B cell (primary cell): ENCODE results near the gene IL1RL2. TPM values are rescaled to one million over a fixed set of nuclear protein-coding genes. Genes with fewer than 3 reads are reported as not detected.

ENCODE experiments used
- ATAC-seq: fragments of 200-7000 bp; cut with Tn5 transposase; one replicate; pipeline ENCODE4 v1.10.0; 2021; ENCODE audit warnings: low read depth, mild to moderate bottlenecking, moderate number of reproducible peaks, moderate library complexity
- CTCF ChIA-PET: fragments of 350-600 bp; sonication (Branson Sonifier 250); formaldehyde crosslinking; loops from one replicate; lab custom pipeline; 2021; ENCODE audit warnings: antibody characterized with exemption, inconsistent platforms; lab: Charles Lee
- POLR2A ChIA-PET: fragments of 350-600 bp; sonication (Branson Sonifier 250); formaldehyde crosslinking; loops from one replicate; lab custom pipeline; 2021; ENCODE audit warnings: antibody characterized with exemption; lab: Charles Lee
- DNase-seq: peaks from one replicate; pipeline ENCODE4 v3.0.0; 2013
- H2AFZ ChIP-seq: 2 replicates; pipeline ENCODE4 v1.6.1; 2012; ENCODE audit warnings: mild to moderate bottlenecking, low read depth, low read length; ENCODE audit not compliant: insufficient read depth, poor library complexity, severe bottlenecking
- H3K27ac ChIP-seq, 2 donors: 1 replicate in 1 of 2; 2 replicates in 1 of 2; pipeline ENCODE4 v1.5.1; 2012 to 2013; ENCODE audit warnings: low read length in 2 of 2, mild to moderate bottlenecking in 2 of 2, moderate library complexity in 1 of 2
- H3K27me3 ChIP-seq, 4 experiments: fragments of 200-600 bp in 1 of 4; sonication (generic) in 1 of 4; replicated peaks in 1 of 4; 1 replicate in 2 of 4; 2 replicates in 2 of 4; pipeline versions ENCODE4 v1.6.1 to v1.7.0; 2013 to 2016; ENCODE audit warnings: low read length in 3 of 4, mild to moderate bottlenecking in 2 of 4, mixed read lengths in 1 of 4, moderate library complexity in 1 of 4; ENCODE audit not compliant: insufficient read depth in 4 of 4, control insufficient read depth in 3 of 4; ENCODE audit errors: control extremely low read depth in 1 of 4
- H3K36me3 ChIP-seq, 2 experiments: replicated peaks in 1 of 2; 1 replicate in 1 of 2; 2 replicates in 1 of 2; pipeline versions ENCODE4 v1.6.1 to v1.7.1; 2013; ENCODE audit warnings: low read length in 1 of 2; ENCODE audit not compliant: insufficient read depth in 2 of 2, control insufficient read depth in 1 of 2; ENCODE audit errors: control extremely low read depth in 1 of 2, extremely low read depth in 1 of 2
- H3K4me1 ChIP-seq, 2 donors: fragments of 200-600 bp in 1 of 2; sonication (generic) in 1 of 2; 1 replicate in 1 of 2; 2 replicates in 1 of 2; pipeline versions ENCODE4 v1.5.1 to v1.6.1; 2013 to 2017; ENCODE audit warnings: low read length in 2 of 2; ENCODE audit not compliant: control insufficient read depth in 2 of 2, insufficient read depth in 2 of 2
- H3K4me2 ChIP-seq: replicated peaks from 2 replicates; pipeline ENCODE3; 2012; ENCODE audit warnings: mild to moderate bottlenecking, low read depth, low read length; ENCODE audit not compliant: poor library complexity, severe bottlenecking
- H3K4me3 ChIP-seq, 5 experiments: fragments of 200-600 bp in 1 of 5; sonication (generic) in 1 of 5; 1 replicate in 3 of 5; 2 replicates in 2 of 5; pipeline versions ENCODE4 v1.5.1 to v1.7.0; 2011 to 2016; ENCODE audit warnings: low read length in 4 of 5, mild to moderate bottlenecking in 4 of 5, low read depth in 2 of 5, control low read depth in 1 of 5, moderate library complexity in 1 of 5; ENCODE audit not compliant: insufficient read depth in 1 of 5; ENCODE audit errors: control extremely low read depth in 1 of 5, extremely low read depth in 1 of 5
- H3K79me2 ChIP-seq: fragments of 200-600 bp; sonication (generic); one replicate; pipeline ENCODE4 v1.6.0; 2016; ENCODE audit warnings: low read length; ENCODE audit not compliant: control insufficient read depth, insufficient read depth
- H3K9ac ChIP-seq: fragments of 200-600 bp; sonication (generic); 2 replicates; pipeline ENCODE4 v1.6.1; 2017; ENCODE audit warnings: mild to moderate bottlenecking, low read length, moderate library complexity
- H3K9me3 ChIP-seq, 3 donors: one replicate each; pipeline versions ENCODE4 v1.6.1 to v1.7.1; 2013; ENCODE audit warnings: low read length in 2 of 3; ENCODE audit not compliant: control insufficient read depth in 2 of 3, insufficient read depth in 1 of 3; ENCODE audit errors: control extremely low read depth in 1 of 3
- H4K20me1 ChIP-seq: 2 replicates; pipeline ENCODE4 v1.6.0; 2012; ENCODE audit warnings: mild to moderate bottlenecking, low read length; ENCODE audit not compliant: insufficient read depth, control insufficient read depth, poor library complexity, severe bottlenecking
- H3K27ac Mint-ChIP-seq: one replicate; pipeline ENCODE4 v1.8.0; 2021; ENCODE audit warnings: mixed read lengths
- H3K27me3 Mint-ChIP-seq: one replicate; pipeline ENCODE4 v1.8.0; 2021; ENCODE audit warnings: mixed read lengths
- H3K4me1 Mint-ChIP-seq: one replicate; pipeline ENCODE4 v1.8.0; 2021; ENCODE audit warnings: mixed read lengths
- H3K4me3 Mint-ChIP-seq: one replicate; pipeline ENCODE4 v1.8.0; 2021; ENCODE audit warnings: mixed read lengths
- H3K9me3 Mint-ChIP-seq: one replicate; pipeline ENCODE4 v1.8.0; 2022; ENCODE audit warnings: mixed read lengths; ENCODE audit not compliant: insufficient read depth
- EZH2 ChIP-seq: IDR thresholded peaks from 2 replicates; pipeline ENCODE4 v1.6.1; 2012; ENCODE audit warnings: borderline replicate concordance, low read depth, mild to moderate bottlenecking, moderate library complexity, low read length; ENCODE audit not compliant: insufficient read depth, poor library complexity, severe bottlenecking
- WGBS: methylation state at CpG from one replicate; pipeline ENCODE4 v1.1.5; 2013; ENCODE audit warnings: missing lambda C conversion rate; ENCODE audit not compliant: insufficient coverage; 5-methylcytosine and 5-hydroxymethylcytosine counted together
- intact Hi-C: fragments of 100-400 bp; cut with micrococcal nuclease; formaldehyde crosslinking; loops from one replicate; pipeline ENCODE4 v1.10.0; 2022
- polyA plus RNA-seq: library from polyadenylated mRNA; depleted of rRNA; stranded (reverse); fragments of >200 nt; gene quantifications from 2 replicates; pipeline ENCODE4 v1.2.3, GENCODE V29; 2012
- total RNA-seq, 2 donors: library from RNA; stranded (reverse); fragments of 120-200 nt in 1 of 2; gene quantifications; 1 replicate in 1 of 2; 2 replicates in 1 of 2; pipeline versions ENCODE4 v1.2.3 to v1.2.4, GENCODE V29; 2013 to 2022
- TF ChIP-seq, protein P1 (sequence below): fragments of 200-600 bp; IDR thresholded peaks from one replicate; pipeline ENCODE4 v1.8.0; 2022; ENCODE audit warnings: antibody characterized with exemption, mild to moderate bottlenecking

The IL1RL2 gene
- total and polyA plus RNA-seq, 2 donors (not counting 1 experiment from before 2014, with no cell fraction given): not detected

GRCh38 chr2:102193074-102193473 is 6.3 kb downstream of the IL1RL2 start:
- H2AFZ ChIP-seq: no peak overlapping the region
- Mint-ChIP-seq H3K4me3 (no peak overlapping the region), H3K4me1 (no peaks in the 10 kb centered on the region), H3K27me3 (peaks cover 38% of the 10 kb centered on the region), H3K27ac (no peak overlapping the region), H3K9me3 (no peaks in the 10 kb centered on the region)
- no peak overlapping the region for H3K4me3 ChIP-seq
- H4K20me1 ChIP-seq: no peaks in the 10 kb centered on the region
- intact Hi-C loops: no loop called here
- H3K4me1 ChIP-seq: peaks cover 0 to under 1% of the 10 kb centered on the region in 2 donors
- no peaks in the 10 kb centered on the region for H3K9me3 ChIP-seq
- CTCF ChIA-PET: no interaction called here
- no peaks in the 10 kb centered on the region for H3K36me3 ChIP-seq
- H3K9ac ChIP-seq: no peak overlapping the region
- WGBS: no CpG with 5 or more reads among the region's 1 CpG
- POLR2A ChIA-PET: interaction anchor here (0.7 kb wide), 1 partner anchor 8 kb away, joined by 3 read pairs; no protein-coding TSS in a partner anchor
- TF ChIP-seq EZH2: no peak
- TF ChIP-seq, protein P1, sequence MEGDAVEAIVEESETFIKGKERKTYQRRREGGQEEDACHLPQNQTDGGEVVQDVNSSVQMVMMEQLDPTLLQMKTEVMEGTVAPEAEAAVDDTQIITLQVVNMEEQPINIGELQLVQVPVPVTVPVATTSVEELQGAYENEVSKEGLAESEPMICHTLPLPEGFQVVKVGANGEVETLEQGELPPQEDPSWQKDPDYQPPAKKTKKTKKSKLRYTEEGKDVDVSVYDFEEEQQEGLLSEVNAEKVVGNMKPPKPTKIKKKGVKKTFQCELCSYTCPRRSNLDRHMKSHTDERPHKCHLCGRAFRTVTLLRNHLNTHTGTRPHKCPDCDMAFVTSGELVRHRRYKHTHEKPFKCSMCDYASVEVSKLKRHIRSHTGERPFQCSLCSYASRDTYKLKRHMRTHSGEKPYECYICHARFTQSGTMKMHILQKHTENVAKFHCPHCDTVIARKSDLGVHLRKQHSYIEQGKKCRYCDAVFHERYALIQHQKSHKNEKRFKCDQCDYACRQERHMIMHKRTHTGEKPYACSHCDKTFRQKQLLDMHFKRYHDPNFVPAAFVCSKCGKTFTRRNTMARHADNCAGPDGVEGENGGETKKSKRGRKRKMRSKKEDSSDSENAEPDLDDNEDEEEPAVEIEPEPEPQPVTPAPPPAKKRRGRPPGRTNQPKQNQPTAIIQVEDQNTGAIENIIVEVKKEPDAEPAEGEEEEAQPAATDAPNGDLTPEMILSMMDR: no peak
- H3K79me2 ChIP-seq: no peaks in the 10 kb centered on the region
- H3K4me2 ChIP-seq: no peak overlapping the region
- DNase-seq (no peak), ATAC-seq (no peak)
- peaks cover 0 to 7% (median 2%) of the 10 kb centered on the region in 4 experiments for H3K27me3 ChIP-seq
- H3K27ac ChIP-seq: no peak overlapping the region

- no peak overlapping the region for H3K9ac ChIP-seq
- Mint-ChIP-seq H3K9me3 (no peaks in the 10 kb centered on the region), H3K4me3 (no peak overlapping the region), H3K27me3 (peaks cover 31% of the 10 kb centered on the region), H3K27ac (no peak overlapping the region), H3K4me1 (no peaks in the 10 kb centered on the region)
- no peak overlapping the region for H3K4me3 ChIP-seq
- no peaks in the 10 kb centered on the region for H4K20me1 ChIP-seq
- DNase-seq (no peak), ATAC-seq (no peak)
- H3K4me2 ChIP-seq: no peak overlapping the region
- no peak for TF ChIP-seq EZH2
- TF ChIP-seq, protein P1: no peak
- CTCF ChIA-PET: no interaction called here
- POLR2A ChIA-PET: no interaction called here
- WGBS: 50% methylated on average over 2 of the region's 5 CpGs
- H3K27ac ChIP-seq: no peak overlapping the region
- H3K27me3 ChIP-seq: peaks cover 0 to 7% (median 1%) of the 10 kb centered on the region in 4 experiments
- no peaks in the 10 kb centered on the region for H3K9me3 ChIP-seq
- no peaks in the 10 kb centered on the region for H3K79me2 ChIP-seq
- no peak overlapping the region for H2AFZ ChIP-seq
- H3K36me3 ChIP-seq: no peaks in the 10 kb centered on the region
- H3K4me1 ChIP-seq: no peaks in the 10 kb centered on the region
- intact Hi-C loops: no loop called here
Observed at GRCh38 chr2:102194609-102195268, 7.9 kb downstream of the IL1RL2 start.
